Kidney epithelial cell (primary cell): ENCODE results near the gene PIRT. TPM values are rescaled to one million over a fixed set of nuclear protein-coding genes. Genes with fewer than 3 reads are reported as not detected.

Experiments used
- DNase-seq: peaks from one replicate; pipeline ENCODE4 v3.0.0-alpha.2; 2010; ENCODE audit warnings: low read depth
- H3K27me3 ChIP-seq: 2 replicates; pipeline ENCODE4 v1.6.0; 2011; ENCODE audit warnings: low read length; ENCODE audit not compliant: control insufficient read depth, insufficient read depth
- H3K36me3 ChIP-seq: 2 replicates; pipeline ENCODE4 v1.5.1; 2011; ENCODE audit warnings: low read length; ENCODE audit not compliant: control insufficient read depth, insufficient read depth
- H3K4me3 ChIP-seq: 2 replicates; pipeline ENCODE4 v1.5.1; 2011; ENCODE audit warnings: low read depth, mild to moderate bottlenecking, control low read depth, low read length
- total RNA-seq: library from RNA; depleted of rRNA; stranded (reverse); fragments of >200 nt; gene quantifications from 2 replicates; pipeline ENCODE4 v1.2.3, GENCODE V29; 2015
- TF ChIP-seq, protein P1 (sequence below): IDR thresholded peaks from 2 replicates; pipeline ENCODE4 v1.5.1; 2011; ENCODE audit warnings: mild to moderate bottlenecking, moderate library complexity, low read length, control low read depth, inconsistent platforms; ENCODE audit not compliant: insufficient read depth, poor library complexity, severe bottlenecking

PIRT gene
- total RNA-seq, 1 donor from 2014 or later, result not detected

DNA sequence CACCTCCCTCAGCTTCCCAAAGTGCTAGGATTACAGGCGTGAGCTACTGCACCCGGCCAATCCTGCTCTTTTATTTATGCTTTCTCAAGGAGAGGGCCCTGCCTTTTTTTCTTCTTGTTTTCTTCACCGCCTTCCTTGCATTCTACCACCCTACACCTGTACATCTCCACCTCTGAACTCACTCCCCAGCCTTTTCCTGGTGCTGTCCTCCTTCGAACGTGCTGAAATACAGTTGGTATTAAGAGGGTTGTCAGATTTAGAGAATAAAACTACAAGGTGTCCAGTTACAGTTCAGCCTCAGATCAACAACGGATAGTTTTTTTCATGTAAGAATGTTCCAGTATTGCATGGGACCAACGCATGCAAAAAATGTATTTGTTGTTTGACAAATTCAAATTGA is 1.7 kb downstream of the PIRT start:
- no peak for DNase-seq
- Histone ChIP-seq H3K36me3 (no peaks in the 10 kb centered on the region), H3K4me3 (no peak overlapping the region), H3K27me3 (no peaks in the 10 kb centered on the region)
- TF ChIP-seq, protein P1, sequence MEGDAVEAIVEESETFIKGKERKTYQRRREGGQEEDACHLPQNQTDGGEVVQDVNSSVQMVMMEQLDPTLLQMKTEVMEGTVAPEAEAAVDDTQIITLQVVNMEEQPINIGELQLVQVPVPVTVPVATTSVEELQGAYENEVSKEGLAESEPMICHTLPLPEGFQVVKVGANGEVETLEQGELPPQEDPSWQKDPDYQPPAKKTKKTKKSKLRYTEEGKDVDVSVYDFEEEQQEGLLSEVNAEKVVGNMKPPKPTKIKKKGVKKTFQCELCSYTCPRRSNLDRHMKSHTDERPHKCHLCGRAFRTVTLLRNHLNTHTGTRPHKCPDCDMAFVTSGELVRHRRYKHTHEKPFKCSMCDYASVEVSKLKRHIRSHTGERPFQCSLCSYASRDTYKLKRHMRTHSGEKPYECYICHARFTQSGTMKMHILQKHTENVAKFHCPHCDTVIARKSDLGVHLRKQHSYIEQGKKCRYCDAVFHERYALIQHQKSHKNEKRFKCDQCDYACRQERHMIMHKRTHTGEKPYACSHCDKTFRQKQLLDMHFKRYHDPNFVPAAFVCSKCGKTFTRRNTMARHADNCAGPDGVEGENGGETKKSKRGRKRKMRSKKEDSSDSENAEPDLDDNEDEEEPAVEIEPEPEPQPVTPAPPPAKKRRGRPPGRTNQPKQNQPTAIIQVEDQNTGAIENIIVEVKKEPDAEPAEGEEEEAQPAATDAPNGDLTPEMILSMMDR, result no peak

DNA sequence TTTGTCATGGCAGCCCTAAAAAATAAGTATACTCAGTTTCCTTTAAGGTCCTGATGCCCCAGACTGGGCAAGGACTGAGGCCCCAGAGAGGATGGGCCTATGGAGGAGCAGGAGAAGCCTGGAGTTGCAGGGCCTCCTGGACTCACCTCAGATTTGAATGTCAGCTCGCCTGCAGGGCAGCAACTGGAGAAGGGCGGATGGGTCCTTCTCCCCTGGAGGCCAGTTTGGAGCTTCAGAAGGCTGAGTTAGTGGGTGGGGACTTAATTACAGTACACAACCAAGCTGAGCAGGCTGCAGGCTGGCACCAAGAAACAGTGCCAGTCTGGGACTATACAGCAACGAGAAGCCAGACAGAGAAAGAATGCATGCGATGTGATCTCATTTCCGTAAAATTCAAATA is 6.2 kb downstream of the PIRT start:
- DNase-seq, result no peak
- TF ChIP-seq, protein P1, result no peak
- Histone ChIP-seq H3K4me3 (no peak overlapping the region), H3K27me3 (no peaks in the 10 kb centered on the region), H3K36me3 (no peaks in the 10 kb centered on the region)

DNA sequence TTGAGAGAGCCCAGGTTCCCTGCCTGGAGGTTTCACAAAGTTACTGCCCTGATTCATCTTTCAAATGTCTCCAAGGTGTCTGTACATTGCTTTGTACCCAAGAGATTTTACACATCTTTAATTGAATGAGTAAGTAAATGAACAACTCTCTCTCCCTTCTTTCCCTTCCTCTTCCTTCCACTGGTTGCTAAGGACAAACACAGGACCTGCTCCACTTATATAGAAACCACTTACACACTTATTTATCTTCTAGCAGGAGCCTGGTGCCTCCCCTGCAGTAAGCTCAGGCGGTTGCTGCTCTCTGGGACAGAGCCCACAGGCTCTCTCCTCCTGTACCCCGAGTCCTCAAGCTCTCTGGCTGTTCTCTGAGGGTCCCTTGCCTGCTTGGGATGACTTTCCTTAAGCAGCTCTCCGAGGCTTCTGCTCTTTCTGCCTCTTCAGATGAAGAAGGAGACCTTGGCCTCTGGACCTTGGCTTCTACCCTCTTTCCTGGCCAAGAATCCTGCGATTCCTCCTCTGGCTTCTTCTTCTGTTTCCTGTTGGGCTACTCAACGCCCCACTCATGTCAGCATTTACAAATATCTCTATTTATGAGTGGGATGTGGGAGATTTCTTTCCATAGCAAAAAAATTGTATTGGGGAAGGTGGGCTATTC is 9.9 kb downstream of the PIRT start:
- TF ChIP-seq, protein P1, result no peak

DNA sequence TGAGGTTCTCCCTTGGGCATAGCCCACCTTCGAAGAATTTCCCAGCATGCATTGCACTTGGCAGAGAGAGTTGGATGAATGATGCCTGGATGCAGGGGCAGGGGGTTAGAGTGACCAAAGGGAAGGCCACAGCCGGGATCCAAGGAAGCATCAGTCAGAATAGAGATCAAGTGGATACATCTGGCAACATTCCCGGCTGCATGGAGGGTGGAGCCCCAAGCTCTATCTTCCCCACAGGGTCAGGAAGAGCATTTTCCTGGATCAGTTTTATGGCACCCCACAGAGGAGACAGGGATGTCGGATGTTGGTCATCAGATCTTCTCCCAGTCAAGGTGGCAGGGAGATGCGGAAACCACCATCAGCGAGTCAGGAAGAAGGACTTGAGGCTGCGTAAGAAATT is 13.0 kb downstream of the PIRT start:
- no peak overlapping the region for H3K4me3 ChIP-seq
- DNase-seq, result no peak
- no peaks in the 10 kb centered on the region for H3K36me3 ChIP-seq
- H3K27me3 ChIP-seq, result no peaks in the 10 kb centered on the region
- TF ChIP-seq, protein P1, result no peak

More for the DNA sequence above, 9.9 kb downstream of the PIRT start:
- Histone ChIP-seq H3K36me3 (no peaks in the 10 kb centered on the region), H3K4me3 (no peak overlapping the region), H3K27me3 (no peaks in the 10 kb centered on the region)
- DNase-seq, result no peak

DNA sequence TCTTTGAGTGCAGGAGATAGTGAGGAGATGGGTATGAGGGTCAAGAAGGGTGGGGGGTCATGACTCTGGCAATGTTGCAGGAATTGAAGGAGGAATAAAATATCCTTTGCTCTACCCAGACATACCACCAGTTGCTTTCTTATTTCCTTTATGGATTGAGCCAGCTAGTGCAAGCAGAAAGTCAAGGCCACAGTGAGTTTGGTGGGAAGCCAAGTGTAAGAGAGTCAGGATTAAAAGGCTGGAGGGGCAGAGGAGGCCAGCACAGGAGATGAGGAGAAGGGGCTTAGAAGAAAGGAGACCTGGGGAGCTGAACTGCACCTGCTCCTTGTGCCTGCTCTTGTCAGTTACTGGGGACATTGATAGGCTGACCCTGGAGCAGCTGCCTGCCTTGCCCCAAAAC is 16.1 kb downstream of the PIRT start:
- TF ChIP-seq, protein P1, result no peak
- H3K4me3 ChIP-seq, result no peak overlapping the region
- no peak for DNase-seq
- no peaks in the 10 kb centered on the region for H3K27me3 ChIP-seq
- H3K36me3 ChIP-seq, result no peaks in the 10 kb centered on the region

DNA sequence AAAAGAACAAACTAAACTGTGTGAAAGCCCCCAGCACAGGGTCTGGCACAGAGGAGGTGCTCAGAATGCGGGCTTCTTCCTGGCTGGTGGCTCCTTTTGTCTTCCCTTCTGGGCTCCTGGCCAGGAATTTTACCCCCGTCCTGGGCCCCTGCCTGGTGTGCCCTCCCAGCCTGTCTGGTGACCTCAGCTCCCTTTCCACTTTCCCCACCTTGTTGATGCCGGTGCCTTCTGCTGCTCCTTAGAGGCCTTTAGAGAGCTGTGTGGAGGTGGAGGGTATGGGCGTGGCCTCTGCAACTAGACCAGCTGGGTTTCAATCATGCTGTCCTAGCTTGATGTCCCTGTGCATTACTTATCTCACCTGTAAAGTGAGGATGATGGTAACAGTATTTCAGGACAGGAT is 16.8 kb downstream of the PIRT start:
- Histone ChIP-seq H3K27me3 (no peaks in the 10 kb centered on the region), H3K36me3 (no peaks in the 10 kb centered on the region), H3K4me3 (no peak overlapping the region)
- DNase-seq, result no peak
- TF ChIP-seq, protein P1, result no peak
